Panc1 (cell line): ENCODE measurements around the gene IRGQ.

ENCODE experiments used
- CTCF ChIP-seq: fragments of 450-650 bp; IDR thresholded peaks from 2 replicates; pipeline ENCODE4 v1.5.1; 2017; ENCODE audit warnings: mild to moderate bottlenecking
- TCF7L2 ChIP-seq: IDR thresholded peaks from 2 replicates; pipeline ENCODE4 v1.6.1; 2011; ENCODE audit warnings: mild to moderate bottlenecking, low read depth, low read length, inconsistent platforms
- TF ChIP-seq, protein P1 (sequence below), 2 experiments: IDR thresholded peaks; 2 replicates each; pipeline ENCODE4 v1.6.1; 2011 to 2012; ENCODE audit warnings: low read depth in 2 of 2, control low read depth in 1 of 2, low read length in 1 of 2, mild to moderate bottlenecking in 1 of 2, moderate library complexity in 1 of 2; ENCODE audit not compliant: insufficient read depth in 1 of 2

- TF ChIP-seq CTCF: no peak
- no peak for TF ChIP-seq TCF7L2
- TF ChIP-seq, protein P1, sequence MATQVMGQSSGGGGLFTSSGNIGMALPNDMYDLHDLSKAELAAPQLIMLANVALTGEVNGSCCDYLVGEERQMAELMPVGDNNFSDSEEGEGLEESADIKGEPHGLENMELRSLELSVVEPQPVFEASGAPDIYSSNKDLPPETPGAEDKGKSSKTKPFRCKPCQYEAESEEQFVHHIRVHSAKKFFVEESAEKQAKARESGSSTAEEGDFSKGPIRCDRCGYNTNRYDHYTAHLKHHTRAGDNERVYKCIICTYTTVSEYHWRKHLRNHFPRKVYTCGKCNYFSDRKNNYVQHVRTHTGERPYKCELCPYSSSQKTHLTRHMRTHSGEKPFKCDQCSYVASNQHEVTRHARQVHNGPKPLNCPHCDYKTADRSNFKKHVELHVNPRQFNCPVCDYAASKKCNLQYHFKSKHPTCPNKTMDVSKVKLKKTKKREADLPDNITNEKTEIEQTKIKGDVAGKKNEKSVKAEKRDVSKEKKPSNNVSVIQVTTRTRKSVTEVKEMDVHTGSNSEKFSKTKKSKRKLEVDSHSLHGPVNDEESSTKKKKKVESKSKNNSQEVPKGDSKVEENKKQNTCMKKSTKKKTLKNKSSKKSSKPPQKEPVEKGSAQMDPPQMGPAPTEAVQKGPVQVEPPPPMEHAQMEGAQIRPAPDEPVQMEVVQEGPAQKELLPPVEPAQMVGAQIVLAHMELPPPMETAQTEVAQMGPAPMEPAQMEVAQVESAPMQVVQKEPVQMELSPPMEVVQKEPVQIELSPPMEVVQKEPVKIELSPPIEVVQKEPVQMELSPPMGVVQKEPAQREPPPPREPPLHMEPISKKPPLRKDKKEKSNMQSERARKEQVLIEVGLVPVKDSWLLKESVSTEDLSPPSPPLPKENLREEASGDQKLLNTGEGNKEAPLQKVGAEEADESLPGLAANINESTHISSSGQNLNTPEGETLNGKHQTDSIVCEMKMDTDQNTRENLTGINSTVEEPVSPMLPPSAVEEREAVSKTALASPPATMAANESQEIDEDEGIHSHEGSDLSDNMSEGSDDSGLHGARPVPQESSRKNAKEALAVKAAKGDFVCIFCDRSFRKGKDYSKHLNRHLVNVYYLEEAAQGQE (IDR thresholded peaks at IDR 0.05; ENCODE audit: insufficient read depth in 1 of 2, low read depth in 2 of 2, low read length in 1 of 2): no peak
Observed at GRCh38 chr19:43622956-43623355, 27.0 kb upstream of the IRGQ start.
